Measurements from ENCODE around the gene SLC25A6.

Gene SLC25A6

DNA sequence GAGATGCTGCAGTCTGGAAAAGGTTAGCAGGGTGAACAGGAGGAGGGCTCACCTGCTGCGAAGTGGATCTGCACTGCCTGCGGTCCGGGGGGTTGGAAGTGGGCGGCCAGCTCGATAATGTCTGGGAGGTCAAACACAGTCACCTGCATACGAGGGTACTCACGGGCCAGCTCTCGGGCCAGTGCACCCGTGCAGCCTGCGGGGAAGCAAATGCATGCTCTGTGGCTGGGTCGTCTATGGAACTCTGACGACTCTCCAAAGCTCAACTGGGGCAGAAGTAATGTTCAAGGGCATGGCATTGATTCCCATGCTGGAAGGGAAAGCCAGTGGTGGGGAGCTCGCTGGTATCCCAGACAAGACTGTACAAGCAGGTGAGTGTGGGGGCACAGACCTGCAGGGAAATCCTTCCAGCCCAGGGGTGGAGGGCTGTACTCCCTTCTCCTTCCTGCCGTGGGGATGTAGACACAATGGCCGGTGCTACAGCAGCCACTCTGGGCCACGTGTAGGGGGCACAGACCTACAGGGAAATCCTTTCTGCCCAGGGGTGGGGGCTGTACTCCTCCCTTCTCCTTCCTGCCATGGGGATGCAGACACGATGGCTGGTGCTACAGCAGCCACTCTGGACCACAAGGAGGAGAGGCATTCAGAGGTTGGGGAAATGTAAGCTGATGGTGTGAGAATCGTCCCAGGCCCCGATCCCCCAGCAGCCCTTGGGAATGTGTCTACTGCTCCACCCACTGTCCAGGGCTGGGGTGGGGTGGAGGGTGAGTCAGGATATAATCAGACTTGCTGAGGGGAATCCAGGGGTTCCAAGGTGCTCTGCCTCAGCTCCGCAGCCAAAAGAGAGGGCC, 26.2 kb upstream of the SLC25A6 start:
- no peak overlapping the region for H3K4me2 ChIP-seq (ENCODE audit: low read length)
- peaks cover 17% of the 10 kb centered on the region for H3K4me1 ChIP-seq (ENCODE audit: insufficient read depth, low read length, severe bottlenecking)
- no peaks in the 10 kb centered on the region for H4K20me1 ChIP-seq (ENCODE audit: insufficient read depth, low read length)
- H3K4me3 ChIP-seq (ENCODE audit: low read depth, low read length, poor library complexity, severe bottlenecking) = no peak overlapping the region
- no peak overlapping the region for H3K9ac ChIP-seq (ENCODE audit: low read length)
- TF ChIP-seq CTCF (IDR thresholded peaks at IDR 0.05; ENCODE audit: low read length) = no peak
- TF ChIP-seq EZH2 (IDR thresholded peaks at IDR 0.05; ENCODE audit: borderline replicate concordance, low read length) = no peak
- no peak overlapping the region for H2AFZ ChIP-seq (ENCODE audit: low read length)
- H3K9me3 ChIP-seq (ENCODE audit: low read length) = peaks cover 8% of the 10 kb centered on the region
- H3K9me2 ChIP-seq (ENCODE audit: low read depth, low read length) = no peaks in the 10 kb centered on the region
- H3K36me3 ChIP-seq (ENCODE audit: insufficient read depth, low read length) = peaks cover 80% of the 10 kb centered on the region
- no peaks in the 10 kb centered on the region for H3F3A ChIP-seq (ENCODE audit: insufficient read depth, low read length)
- no peaks in the 10 kb centered on the region for H3K79me2 ChIP-seq (ENCODE audit: insufficient read depth, low read length)
- H3K27ac ChIP-seq (ENCODE audit: low read depth, low read length, poor library complexity, severe bottlenecking) = peak overlapping the region; percentile 42
- H3K27me3 ChIP-seq (ENCODE audit: insufficient read depth, low read length) = no peaks in the 10 kb centered on the region

DNA sequence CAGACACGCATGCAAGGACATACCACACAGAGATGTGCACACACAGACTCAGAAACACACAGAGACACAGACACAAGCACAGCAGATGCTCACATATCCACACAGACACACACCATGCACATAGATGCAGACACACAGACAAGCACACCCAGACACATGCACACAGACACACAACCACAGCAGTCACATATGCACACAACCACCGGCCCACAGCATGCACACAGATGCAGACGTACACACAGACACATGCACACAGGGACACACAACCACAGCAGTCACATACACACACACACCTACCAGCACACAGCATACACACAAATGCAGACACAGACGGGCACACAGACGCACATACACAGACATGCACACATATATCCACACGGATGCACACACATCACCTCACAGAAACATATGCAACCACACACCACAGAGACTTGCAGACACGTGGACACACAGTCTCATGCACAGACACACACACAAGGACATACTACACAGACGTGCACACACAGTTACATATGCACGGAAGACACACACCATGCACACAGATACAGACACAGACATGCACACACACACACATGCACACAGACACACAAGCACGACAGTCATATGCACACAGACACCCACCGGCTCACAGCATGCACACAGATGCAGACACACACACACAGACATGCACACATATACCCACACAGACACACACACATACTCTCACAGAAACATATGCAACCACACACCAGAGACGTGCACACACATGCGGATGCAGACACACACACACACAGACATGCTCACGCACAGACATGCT, 25.2 kb upstream of the SLC25A6 start:
- TF ChIP-seq CTCF (IDR thresholded peaks at IDR 0.05; ENCODE audit: low read length) (no peak), EZH2 (IDR thresholded peaks at IDR 0.05; ENCODE audit: borderline replicate concordance, low read length) (no peak)
- H3K36me3 ChIP-seq (ENCODE audit: insufficient read depth, low read length) = peaks cover 79% of the 10 kb centered on the region
- H3K9me2 ChIP-seq (ENCODE audit: low read depth, low read length) = no peaks in the 10 kb centered on the region
- H3K79me2 ChIP-seq (ENCODE audit: insufficient read depth, low read length) = no peaks in the 10 kb centered on the region
- H3F3A ChIP-seq (ENCODE audit: insufficient read depth, low read length) = no peaks in the 10 kb centered on the region
- peaks cover 7% of the 10 kb centered on the region for H3K9me3 ChIP-seq (ENCODE audit: low read length)
- H4K20me1 ChIP-seq (ENCODE audit: insufficient read depth, low read length) = no peaks in the 10 kb centered on the region
- H3K9ac ChIP-seq (ENCODE audit: low read length) = no peak overlapping the region
- H3K27me3 ChIP-seq (ENCODE audit: insufficient read depth, low read length) = no peaks in the 10 kb centered on the region
- H3K27ac ChIP-seq (ENCODE audit: low read depth, low read length, poor library complexity, severe bottlenecking) = no peak overlapping the region
- no peak overlapping the region for H3K4me3 ChIP-seq (ENCODE audit: low read depth, low read length, poor library complexity, severe bottlenecking)
- no peak overlapping the region for H3K4me2 ChIP-seq (ENCODE audit: low read length)
- peaks cover 17% of the 10 kb centered on the region for H3K4me1 ChIP-seq (ENCODE audit: insufficient read depth, low read length, severe bottlenecking)
- no peak overlapping the region for H2AFZ ChIP-seq (ENCODE audit: low read length)

DNA sequence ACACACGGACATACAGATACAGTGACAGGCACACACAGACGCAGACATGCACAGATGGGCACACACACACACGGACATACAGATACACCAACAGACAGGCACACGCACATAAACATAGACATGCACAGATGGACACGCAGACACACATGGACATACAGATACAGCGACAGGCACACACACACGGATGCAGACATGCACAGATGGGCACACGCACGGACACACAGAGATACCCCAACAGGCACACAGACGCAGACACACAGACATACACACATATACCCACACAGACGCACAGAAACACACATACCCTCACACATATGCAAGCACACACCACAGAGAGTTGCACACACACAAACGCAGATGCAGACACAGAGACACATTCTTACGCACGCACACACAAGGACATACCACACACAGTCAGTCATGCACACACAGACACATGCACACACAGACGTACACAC, 24.4 kb upstream of the SLC25A6 start:
- Histone ChIP-seq H2AFZ (ENCODE audit: low read length) (no peak overlapping the region), H3K4me1 (ENCODE audit: insufficient read depth, low read length, severe bottlenecking) (peaks cover 17% of the 10 kb centered on the region), H3K27me3 (ENCODE audit: insufficient read depth, low read length) (no peaks in the 10 kb centered on the region), H3K27ac (ENCODE audit: low read depth, low read length, poor library complexity, severe bottlenecking) (no peak overlapping the region), H3K9me3 (ENCODE audit: low read length) (no peaks in the 10 kb centered on the region), H3K9ac (ENCODE audit: low read length) (no peak overlapping the region), H3K4me3 (ENCODE audit: low read depth, low read length, poor library complexity, severe bottlenecking) (no peak overlapping the region), H3F3A (ENCODE audit: insufficient read depth, low read length) (no peaks in the 10 kb centered on the region), H3K36me3 (ENCODE audit: insufficient read depth, low read length) (peaks cover 78% of the 10 kb centered on the region), H3K4me2 (ENCODE audit: low read length) (no peak overlapping the region), H4K20me1 (ENCODE audit: insufficient read depth, low read length) (no peaks in the 10 kb centered on the region), H3K79me2 (ENCODE audit: insufficient read depth, low read length) (no peaks in the 10 kb centered on the region), H3K9me2 (ENCODE audit: low read depth, low read length) (no peaks in the 10 kb centered on the region)
- TF ChIP-seq EZH2 (IDR thresholded peaks at IDR 0.05; ENCODE audit: borderline replicate concordance, low read length) (no peak), CTCF (IDR thresholded peaks at IDR 0.05; ENCODE audit: low read length) (no peak)

Measured in OCI-LY1 (cell line).